ENCODE results near the gene PAQR9. TPM values are rescaled to one million over a fixed set of nuclear protein-coding genes. Genes with fewer than 3 reads are reported as not detected.

The PAQR9 gene
- total RNA-seq, 1 donor from 2014 or later: not detected

DNA sequence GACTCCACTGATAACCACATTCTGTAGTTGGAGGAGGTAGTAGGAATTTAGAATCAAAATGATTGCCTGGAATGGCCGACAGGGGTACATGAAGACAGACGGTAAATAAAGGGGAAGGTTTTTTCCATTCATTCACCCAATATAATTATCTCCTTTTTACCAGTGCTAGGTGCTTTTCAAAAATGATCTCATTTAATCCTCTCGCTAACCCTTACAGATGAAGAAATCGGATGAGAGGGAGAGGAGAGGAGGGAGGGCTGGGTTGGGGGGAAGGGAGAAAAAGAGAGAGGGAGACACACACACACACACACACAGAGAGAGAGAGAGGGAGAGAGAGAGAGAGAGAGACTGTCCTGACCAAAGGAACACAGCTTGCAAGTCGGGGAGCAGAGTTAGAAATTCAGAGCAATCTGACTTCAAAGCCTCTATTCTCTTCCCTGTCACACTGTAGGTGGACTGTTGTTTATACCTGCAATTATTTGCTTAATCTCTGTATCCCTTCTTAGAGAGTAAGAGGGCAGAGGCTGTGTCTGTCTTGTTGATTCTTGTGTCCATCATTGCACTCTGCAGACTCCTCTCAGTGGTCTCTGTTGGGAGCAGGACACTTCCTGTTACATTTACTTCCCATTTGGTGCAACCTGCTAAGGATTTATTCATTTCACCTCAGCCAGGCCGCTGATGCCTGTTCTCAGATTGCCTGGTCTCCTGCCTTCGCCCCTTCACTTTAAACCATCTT is 18.7 kb upstream of the PAQR9 start:
- DNase-seq (ENCODE audit: low spot score): no peak

DNA sequence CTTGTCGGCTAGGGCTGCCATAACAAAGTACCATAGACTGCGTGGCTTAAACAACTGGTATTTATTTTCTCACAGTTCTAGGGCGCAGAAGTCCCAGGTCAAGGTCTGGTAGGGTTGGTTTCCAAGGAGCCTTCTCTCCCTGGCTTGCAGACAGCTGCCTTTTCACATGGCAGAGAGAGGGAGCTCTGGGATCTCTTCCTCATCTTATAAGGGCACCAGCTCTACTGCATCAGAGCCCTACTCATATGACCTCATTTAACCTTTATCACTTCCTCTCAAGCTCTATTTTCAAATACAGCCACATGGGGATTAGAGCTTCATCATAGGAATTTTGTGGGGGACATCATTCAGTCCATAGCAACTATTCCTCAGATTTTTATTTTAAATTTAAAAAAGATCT is 17.6 kb upstream of the PAQR9 start:
- DNase-seq (ENCODE audit: low spot score): no peak

DNA sequence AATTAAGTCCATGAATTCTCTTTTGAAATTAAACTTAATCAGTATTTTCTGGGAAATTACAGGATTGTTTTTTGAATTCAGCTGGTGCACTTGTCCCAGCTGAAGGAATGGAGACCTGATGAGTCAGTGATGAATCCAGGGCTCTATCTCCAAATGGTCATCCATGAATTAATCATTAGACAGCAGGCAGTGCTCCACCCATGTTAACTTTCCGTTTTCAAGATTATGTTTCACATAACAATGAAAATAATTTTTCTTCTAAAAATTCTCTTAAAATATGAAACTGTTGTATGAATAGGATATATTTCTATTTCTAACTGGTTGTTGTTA is 13.9 kb upstream of the PAQR9 start:
- no peak for DNase-seq (ENCODE audit: low spot score)

DNA sequence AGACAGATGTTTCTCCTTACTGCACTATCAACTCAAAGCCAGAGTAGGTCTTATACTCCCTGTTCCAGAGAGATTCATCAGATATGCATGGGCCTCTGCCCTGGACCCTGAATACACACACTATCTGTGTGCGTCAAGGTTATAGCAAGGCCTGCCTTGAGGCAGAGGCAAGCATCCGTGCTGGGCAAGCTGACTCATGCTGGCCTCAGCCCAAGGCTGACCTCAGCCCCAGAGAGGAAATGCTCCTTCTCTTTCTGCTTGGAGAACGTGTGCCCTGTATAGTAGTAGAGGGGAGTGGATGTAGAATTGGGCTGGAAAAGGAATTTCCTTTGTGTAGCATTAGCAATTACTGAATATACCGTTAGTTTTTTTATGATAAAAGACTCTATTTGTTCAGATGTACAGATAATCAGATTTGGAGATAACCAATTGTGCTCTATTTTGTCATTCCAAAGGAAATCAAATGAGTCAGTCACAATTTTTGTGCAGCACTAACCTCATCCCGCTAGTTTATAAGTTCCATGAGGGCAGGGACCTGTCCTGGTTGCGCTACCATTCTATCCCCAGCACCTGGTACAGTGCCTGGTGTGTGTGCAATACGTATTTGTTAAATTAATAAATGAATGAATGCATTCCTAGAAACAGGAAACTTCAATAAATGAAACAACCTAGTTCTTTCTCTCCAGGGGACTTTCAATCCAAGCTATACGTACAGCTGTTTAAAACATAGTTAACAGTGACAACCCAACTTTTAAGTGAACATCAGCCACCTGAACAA is 13.3 kb upstream of the PAQR9 start:
- peak; percentile 70 for DNase-seq (ENCODE audit: low spot score)

DNA sequence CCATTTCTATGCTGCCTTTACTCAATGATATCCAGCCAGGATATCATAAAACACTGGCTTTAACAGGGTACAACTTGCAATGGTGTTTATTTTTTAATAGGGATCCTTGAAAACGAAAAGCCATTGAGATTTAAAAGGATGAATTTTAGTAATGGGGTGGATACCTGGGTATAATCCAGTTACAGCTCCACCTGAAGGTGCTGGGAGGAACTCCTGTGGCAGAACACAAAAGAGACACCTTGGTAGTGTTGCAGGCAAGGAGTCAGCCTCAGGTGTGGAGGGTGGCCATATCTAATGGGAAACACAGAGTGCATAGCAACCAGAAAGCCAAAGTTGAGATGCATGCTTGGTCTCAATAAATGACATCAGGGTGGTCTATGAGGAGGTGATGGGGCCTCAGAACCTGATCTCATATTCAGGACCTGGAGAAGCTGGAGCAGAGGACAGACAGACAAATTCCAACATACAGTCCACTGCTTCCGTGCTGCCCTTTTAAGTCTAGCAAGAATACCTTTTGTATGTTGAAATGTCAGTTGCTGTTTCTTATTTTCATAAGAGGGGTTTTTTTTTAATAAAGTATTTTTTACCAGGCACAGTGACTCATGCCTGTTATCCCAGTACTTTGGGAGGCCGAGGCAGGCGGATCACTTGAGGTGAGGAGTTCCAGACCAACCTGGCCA is 12.0 kb upstream of the PAQR9 start:
- DNase-seq (ENCODE audit: low spot score): no peak

DNA sequence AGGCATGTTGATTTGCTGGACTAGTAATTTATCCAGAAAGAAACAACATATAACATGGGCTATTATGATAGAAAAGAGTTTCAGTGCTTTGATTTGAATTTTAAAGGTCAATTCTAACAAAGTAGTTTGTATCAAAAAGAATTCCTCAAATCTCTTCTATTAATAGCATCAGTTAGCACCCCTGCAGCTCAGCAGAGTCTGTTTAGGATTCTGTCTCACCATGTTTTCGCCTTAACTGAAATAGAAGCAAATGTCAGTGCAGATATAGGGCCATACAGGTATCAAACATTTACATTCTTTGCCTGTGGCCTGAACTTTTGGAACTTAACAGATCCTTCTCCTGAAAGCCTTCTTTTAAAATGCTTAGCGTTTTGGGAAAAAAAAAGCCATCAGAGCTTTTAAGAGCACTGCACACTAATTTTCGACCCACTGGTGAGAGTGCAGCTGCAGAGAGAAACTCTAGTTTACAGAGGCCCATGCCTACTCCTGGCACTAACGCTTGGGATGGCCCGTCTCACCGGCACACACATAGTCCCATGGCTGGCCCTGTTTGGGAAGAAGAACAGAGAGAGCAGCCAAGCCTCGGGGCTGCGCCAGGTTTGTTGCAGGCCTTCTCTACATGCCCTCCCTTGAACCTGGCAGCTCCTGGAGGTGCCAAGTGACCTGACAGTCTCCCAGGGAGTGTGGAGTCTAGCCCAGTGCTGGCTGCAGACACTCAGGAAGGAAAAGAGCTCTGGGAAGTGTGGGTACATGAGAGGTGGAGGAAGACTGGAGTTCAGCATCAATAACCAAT is 9.9 kb upstream of the PAQR9 start:
- DNase-seq (ENCODE audit: low spot score): no peak

DNA sequence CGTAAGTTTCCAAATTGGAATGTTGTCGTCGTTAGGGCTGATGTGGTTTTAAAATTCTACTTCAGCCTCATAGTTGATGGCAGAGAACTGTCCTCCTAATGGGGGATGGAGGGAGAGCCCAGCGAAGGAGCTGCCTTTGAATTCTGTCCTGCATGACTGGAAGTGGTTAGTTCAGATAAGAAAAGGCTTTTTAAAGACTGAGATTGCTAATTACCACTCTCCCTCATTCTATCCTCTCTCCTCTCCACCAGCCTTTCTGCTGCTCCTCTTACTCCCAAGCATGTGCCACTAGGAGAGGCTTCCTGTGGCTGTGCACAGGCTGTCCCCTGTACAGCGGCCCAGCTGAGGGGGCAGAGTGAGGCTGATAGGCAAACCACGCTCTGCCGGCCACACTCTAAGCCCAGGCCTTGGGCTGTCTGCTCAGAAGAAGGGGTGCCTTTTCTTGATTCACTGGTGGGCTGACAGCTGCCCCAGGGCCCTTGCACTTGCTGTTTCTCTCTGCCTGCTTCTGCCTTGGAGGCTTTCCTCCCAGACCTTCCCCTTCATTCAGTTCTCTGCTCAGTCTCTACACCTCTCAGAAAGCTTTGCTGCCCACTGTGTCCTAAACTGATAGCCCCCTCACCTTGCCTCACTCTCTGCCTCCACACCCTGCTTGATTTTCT is 8.7 kb upstream of the PAQR9 start:
- DNase-seq (ENCODE audit: low spot score): no peak

DNA sequence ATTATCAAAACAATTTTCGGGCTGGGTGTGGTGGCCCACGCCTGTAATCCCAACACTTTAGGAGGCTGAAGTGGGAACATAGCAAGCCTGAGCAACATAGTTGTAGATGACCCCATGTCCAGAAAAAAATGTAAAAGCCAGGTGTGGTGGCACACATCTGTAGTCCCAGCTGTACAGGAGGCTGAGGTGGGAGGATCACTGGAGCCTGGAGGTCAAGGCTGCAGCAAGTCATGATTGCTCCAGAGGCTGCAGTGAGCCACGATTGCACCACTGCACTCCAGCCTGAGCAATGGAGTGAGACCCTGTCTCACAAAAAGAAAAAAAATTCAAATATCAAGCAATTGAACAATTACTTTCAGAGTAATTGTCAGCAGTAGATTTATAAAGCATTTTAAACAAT is 8.0 kb upstream of the PAQR9 start:
- DNase-seq (ENCODE audit: low spot score): no peak

DNA sequence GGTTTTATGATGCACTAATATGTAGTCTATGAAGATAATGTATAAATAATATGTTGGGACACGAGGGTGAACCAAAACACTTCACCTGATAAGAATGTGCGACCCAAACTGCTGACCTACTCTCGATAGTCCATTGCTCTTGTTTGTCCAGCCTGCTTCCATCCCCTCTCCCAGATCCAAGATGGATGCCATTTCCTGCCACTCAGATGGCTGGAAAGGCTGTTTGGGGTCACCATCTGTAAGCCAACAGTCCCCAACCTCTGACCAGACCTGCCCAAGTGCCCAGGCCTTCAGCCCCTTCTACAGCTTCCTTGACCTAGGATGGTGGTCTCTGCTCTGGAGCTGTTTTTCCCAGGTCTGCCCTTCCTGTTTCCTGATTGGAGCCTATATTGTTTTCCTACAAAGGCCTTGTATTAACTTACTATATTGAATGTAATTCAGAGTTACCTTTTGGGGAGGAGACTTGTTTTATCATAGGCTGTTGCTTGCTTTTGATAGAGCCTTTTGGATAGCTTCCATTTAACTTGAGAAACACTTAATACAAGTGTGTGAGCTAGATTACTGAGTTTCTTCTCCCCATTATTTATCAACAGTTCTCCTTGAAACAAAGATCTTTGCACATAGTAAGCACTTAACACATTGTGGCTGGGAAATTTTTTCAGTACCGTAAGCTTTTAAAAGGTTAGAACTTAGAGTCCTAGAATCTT is 5.0 kb upstream of the PAQR9 start:
- no peak for DNase-seq (ENCODE audit: low spot score)

DNA sequence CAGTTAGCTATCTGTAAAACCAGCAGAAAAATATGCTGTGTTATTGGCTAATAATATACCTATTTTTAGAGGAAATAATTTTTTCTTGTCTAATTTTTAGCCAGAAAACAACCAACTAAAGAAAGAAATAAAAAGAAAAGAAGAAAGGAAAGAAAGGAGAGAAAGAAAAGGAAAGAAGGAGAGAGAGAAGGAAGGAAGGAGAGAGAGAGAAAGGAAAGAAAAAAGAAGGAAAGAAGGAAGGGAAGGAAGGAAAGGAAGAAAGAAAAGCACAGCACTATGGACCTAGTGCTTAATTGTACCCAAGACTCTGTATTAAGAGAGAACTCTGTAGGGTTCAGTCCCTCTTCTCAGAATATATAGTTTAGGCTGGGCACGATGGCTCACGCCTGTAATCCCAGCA is 3.3 kb upstream of the PAQR9 start:
- no peak for DNase-seq (ENCODE audit: low spot score)

DNA sequence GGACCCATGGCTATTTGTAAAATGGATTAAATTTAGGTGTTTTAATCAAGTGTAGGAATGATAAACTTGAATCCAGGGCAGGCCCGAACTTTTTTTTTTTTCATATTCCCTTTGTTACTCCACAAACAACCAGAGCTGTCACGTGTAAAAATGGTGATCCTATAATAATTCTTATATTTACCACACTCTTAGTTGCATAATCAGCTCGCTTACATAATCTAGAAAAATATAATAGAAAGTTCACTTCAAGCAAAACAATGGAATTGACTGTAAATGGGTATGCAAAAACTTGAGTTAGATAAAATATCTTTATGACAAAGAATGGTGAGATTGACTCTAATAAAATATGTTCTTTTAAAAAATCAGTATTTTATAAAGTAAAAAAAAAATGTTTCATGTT is 2.1 kb upstream of the PAQR9 start:
- no peak for DNase-seq (ENCODE audit: low spot score)

DNA sequence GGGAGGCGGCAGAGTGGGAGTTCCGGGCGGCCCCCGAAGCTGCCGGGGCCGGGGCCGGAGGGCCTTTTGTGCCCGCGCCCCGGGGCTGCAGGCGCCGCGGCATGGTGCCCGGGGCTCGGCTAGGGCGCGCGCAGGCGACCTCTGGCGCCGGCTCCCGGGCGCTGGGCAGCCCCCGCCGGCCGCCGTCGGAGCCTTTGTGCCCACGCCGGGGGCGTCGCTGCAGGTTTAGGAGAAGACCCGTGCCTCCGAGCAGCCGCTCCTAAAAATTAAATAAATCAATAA is 299 bp downstream of the PAQR9 start:
- no peak for DNase-seq (ENCODE audit: low spot score)

DNA sequence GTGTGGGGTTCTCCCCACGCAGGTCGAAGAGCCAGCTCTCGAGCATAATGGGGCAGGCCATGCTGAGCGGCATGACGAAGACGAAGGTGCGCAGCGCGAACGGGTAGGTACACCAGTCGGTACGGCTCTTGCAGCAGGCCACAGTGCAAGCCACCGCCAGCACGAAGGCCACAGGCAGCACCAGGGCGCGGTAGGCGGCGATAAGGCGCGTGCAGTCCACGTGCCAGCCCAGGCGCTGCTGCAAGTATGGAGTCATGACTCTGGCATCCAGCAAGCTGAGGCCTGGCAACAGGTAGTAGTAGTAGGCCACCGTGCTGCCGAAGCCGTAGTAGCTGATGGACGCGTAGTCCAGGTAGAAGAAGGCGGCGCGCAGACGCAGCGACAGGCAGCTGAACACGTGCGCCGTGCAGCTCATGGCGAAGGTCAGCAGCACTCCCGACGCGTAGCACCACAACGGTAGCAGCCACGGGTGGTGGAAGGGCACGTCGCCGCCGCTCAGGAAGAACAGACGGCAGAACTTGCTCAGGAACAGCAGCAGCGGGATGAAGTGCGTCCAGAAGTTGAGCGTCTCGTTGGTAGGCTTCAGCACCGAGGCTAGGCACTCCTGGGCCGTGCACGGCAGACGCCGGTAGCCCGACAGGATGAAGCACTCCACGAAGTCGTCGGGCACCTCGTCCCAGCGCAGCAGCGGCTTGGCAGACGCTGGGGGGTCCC is 797 bp downstream of the PAQR9 start:
- DNase-seq (ENCODE audit: low spot score): no peak

DNA sequence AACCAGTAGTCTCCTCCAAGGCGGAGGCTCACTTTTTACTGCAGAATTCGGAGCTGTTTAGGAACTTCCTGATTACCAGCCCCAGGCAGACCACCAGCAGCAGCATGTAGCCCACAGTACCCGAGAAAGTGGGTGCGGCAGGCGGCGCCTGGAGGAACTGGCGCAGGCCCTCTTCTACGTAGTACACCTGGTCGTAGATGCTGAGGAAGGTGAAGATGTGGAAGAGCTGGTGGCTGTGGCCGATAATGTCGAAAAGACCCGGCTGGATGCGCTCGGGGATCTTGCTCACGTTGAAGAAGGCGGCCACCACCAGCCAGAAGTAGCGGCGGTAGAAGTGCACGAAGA is 1.3 kb downstream of the PAQR9 start:
- DNase-seq (ENCODE audit: low spot score): no peak

DNA sequence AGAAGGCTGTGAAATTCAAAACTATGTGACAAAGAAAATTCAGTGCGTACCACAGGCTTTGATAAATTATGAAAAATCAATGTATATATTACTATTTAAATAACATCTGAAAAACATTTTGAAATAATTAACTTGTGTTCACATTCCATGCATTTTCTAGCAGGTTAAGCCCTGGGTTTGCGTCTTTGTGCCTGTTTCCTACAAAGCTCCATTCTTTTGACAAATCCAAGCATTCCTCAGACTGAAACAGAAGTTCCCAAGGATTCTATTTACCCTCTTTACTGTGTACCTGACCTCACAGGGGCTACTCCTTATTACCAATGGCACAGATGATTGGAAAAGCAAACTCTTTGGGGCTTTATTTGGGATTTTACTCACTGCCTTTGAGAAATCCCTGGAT is 1.9 kb downstream of the PAQR9 start:
- DNase-seq (ENCODE audit: low spot score): no peak

DNA sequence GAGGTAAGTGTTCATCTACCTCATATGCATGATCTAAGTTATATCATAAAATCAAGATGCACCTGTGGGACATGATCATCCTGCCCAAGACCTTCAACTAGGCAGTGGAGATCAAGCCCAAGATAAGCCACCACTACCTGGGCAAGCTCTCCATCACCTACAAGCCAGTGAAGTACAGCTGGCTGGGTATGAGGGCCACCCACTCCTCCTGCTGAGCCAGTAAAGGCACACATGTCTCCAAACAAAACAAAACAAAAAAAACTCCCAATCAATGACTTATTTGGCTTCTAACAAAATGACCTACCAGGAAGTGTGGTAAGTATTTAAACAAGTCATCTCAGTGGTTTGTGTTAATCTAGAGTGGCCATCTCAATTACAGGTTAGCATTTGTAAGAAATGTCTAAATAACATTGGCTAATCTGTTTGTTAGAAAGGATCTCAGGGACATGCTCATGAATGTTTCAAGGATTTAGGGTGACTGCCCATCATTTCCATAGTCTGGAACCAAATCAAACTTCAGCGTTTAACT is 3.1 kb downstream of the PAQR9 start:
- no peak for DNase-seq (ENCODE audit: low spot score)

DNA sequence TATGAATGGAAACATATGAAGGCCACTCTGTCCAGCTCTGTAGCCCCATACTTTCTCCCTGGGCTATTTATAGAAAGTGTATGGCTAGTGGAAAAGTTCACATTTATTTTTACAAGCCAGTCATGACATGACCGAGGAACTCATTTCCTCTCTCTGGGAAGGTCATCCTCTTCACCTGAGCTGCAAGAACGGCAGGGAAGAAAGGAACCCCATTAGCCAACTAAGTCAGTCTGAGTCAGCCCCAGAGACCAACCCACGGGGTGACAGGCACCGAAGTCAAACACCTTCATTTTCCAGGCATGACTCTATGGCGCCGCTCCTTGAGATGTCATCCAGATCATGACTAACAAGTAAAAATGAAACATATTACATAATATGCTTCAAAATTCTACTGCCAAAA is 4.8 kb downstream of the PAQR9 start:
- DNase-seq (ENCODE audit: low spot score): no peak

DNA sequence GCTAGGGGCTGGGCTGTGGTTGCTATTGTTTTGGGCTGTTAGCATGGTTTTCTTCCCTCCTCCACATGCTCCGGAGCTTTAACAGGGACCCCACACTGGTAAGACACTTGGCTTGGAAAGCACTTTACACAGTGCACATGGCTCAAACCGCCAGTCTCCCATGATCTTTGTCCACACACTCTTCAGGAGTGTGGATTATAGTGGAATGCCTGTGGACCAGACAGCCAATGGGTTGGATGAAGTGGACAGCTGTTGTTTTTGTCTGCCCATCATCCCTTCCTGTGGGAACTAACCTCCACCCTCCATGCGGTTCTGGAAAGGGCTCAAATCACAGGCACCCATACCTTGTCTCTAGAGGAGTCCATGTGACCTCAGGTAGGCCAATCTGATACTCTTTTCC is 10.0 kb downstream of the PAQR9 start:
- no peak for DNase-seq (ENCODE audit: low spot score)

DNA sequence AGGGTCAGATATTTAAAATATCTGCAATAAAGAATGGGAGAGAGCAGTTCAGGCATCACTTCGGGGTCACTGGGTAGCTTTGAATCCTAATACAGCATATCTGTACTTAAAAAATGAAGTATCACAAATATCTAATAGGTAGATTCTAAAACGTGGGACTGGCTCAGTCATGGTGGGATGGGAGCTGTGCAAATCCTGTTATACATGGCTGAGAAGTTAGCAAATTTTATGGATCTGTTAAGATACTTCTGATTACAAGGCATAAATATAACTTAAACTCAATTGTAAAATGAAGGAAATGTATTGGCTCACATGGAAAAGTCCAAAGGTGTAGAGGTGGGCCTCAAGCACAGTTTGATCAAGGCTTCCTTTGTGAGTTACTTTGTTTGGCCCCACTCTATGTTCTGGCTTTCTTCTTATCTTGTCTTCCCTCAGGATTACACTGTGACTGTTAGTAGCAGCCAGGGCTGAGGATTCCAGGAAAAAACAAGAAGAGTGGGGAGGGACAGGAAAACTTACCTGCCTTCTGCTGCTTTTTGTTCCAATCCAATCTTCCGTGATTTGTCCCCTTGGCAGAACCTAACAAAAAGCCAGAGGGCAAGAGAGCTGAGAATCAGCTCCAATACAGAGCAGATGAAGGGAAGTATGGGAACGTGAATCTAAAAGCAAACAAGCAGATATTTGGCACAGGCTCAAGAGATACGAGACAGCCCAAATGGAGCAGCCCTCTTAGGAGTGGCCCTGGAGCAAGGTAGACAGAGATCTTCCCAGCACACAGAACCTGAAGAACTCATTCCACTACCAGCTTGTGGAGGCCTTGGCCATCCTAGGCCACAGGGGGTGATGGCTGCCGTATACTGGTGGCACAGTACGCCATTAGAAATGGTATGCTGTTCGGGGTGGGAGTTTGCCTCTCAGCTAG is 10.9 kb downstream of the PAQR9 start:
- no peak for DNase-seq (ENCODE audit: low spot score)

Measured in ureter (tissue), 1 donor.